ENCODE data around the gene IFT25. TPM values are rescaled to one million over a fixed set of nuclear protein-coding genes. Genes with fewer than 3 reads are reported as not detected.
"Not testable (repeated sequence)": the region's sequence is repeated elsewhere in the genome, so short reads cannot be mapped to it uniquely, and the experiment has no call there.

The IFT25 gene
- 35.5 TPM for polyA plus RNA-seq (2013, experiment 1 of 2; ENCODE audit: insufficient read length)
- polyA plus RNA-seq (2013, experiment 2 of 2; ENCODE audit: insufficient read length): 38.7 TPM

- peak; percentile 97 for DNase-seq
These were observed at the start of gene IFT25 for GRCh38 chr1:53945433-53946251. Gene IFT25, minus strand, starts transcription at chr1:53945699. Its CDS starts 5,617 bp downstream, at chr1:53940082.

GRCh38 chr1:53994516-53994915 is 49.0 kb upstream of the IFT25 start:
- DNase-seq: not testable (repeated sequence)

- no peak for DNase-seq
These were observed 46.8 kb upstream of the IFT25 start for GRCh38 chr1:53992085-53992874.

- DNase-seq: no peak
These were observed 42.4 kb upstream of the IFT25 start for GRCh38 chr1:53987880-53988279.

DNA sequence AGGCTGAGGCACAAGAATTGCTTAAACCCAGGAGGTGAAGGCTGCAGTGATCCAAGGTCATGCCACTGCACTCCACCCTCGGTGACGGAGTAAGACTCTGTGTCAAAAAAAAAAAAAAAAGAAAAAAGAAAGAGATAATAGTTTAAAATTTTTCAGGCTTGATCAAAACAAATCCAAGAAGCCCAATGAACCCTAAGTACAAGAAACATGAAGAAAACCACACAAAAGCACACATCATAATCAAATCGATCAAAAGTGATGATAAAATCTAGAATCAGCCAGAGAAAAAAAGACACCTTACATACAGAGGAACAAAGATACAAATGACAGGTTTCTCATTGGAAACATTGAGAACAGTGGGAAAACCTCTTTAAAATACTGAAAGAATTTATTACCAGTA is 41.0 kb upstream of the IFT25 start:
- DNase-seq: no peak

DNA sequence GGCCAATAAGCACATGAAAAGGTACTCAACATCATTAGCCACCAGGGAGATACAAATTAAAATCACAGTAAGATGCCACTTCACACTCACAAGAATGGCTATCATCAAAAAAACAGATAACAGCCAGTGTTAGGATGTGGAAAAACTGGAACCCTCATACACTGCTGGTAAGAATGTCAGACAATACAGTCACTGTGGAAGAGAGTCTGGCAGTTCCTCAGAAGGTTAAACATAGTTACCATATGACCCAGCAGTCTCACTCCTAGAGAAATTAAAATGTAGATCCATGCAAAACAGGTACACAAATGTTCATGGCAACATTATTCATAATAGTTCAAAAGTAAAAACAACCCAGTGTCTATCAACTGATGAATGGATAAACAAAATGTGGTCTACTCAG is 39.2 kb upstream of the IFT25 start:
- no peak for DNase-seq

DNA sequence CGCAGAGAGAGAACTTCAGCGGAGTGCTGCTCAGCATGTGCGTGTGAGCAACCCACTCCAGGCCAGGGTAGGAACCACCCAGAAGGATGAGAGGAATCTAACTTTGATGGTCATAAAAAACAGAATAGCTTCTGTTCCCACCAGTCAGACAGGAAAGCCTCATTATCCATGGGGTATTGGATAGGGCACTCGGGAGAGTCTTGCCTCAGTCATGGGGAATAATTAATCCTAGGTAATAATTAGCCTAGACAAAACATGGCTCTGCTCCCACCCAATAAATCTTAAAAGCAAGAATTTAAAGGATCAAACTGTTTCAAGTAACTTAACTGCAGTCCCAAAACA is 37.2 kb upstream of the IFT25 start:
- DNase-seq: no peak

DNA sequence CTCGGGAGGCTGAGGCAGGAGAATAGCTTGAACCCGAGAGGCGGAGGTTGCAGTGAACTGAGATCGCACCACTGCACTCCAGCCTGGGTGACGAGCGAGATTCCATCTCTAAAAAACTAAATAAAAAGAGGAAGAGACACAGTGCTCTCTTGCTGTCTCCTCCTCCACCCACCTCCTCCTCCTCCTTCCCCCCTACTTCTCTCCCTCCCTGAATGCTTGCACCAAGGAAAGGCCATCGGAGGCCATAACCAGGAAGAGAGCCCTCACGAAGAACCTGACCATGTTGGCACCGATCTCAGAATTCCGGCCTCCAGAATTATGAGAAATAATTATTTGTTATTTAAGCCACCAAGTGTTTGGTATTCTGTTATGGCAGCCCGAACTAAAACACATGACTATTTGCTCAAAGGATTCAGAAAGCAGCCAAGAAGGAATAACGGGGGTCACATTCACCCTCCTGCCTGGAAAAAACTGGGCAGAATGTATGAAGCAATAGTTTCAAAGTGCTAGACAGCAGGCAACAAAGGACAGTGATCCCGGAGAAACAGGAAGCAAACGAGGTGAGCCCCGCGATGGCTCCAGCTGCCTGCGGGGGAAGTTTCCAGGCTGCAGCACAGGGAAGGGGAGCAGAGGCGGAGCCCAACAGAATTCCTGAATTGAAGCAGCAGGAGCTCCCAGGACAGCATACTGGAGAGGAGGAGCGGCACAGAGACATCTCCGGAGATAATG is 36.7 kb upstream of the IFT25 start:
- DNase-seq: peak; percentile 60

DNA sequence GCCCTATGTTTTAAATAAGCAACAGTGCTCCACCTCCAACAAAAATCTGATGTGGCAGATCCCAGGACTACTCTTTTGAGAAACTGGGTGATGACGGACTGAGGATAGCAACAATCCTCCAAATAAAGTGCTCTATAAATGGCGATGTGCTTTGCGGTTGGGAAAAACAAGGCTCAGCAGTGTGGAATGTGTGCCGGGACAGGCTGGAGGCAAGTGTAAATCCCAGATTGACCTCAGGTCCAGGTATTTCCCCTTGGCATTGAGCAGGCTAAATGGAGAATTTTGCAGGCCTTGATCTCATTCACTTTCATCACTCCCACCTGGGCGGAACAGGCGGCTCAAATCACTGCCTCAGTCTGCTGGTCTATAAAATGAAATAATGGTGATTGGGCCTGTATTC is 35.7 kb upstream of the IFT25 start:
- no peak for DNase-seq

GRCh38 chr1:53979712-53980450 is 34.4 kb upstream of the IFT25 start:
- no peak for DNase-seq

GRCh38 chr1:53975861-53976260 is 30.4 kb upstream of the IFT25 start:
- no peak for DNase-seq

DNA sequence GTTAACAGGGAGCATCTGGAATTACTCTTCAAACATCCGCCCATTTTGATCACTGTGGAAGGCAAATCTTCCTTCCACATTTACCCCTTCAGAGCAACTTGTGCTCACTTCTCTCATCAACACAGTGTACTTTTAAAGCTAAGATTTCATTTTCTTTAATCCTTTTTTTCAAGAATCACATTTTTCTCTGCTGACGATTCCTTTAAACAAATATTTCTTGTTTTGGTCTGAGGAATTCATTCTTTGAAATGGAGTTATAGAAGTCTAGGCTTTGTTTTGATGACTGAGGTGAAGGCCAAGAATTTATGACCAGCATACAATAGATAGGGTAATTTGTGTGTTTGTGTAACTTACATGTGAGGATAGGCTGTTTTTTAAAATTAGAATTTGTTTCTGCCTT is 26.2 kb upstream of the IFT25 start:
- no peak for DNase-seq

DNA sequence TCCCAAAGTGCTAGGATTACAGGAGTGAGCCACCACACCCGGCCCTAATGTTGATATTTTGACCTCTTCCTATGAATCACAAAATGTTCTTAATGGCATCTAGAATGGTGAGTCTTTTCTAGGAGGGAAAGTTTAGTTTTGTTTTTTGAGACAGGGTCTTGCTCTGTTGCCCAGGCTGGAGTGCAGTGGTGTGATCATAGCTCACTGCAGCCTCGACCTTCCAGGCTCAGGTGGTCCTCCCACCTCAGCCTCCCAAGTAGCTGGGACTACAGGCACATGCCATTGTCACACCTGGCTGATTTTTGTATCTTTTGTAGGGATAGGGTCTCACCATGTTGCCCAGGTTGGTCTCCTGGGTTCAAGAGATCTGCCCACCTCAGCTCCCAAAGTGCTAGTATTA is 23.8 kb upstream of the IFT25 start:
- DNase-seq: not testable (repeated sequence)

- DNase-seq: no peak
These were observed 22.6 kb upstream of the IFT25 start for GRCh38 chr1:53968125-53968513.

GRCh38 chr1:53967409-53968124 is 22.1 kb upstream of the IFT25 start:
- DNase-seq: no peak

- DNase-seq: no peak
These were observed 21.3 kb upstream of the IFT25 start for GRCh38 chr1:53966794-53967193.

GRCh38 chr1:53964109-53964508 is 18.6 kb upstream of the IFT25 start:
- no peak for DNase-seq

DNA sequence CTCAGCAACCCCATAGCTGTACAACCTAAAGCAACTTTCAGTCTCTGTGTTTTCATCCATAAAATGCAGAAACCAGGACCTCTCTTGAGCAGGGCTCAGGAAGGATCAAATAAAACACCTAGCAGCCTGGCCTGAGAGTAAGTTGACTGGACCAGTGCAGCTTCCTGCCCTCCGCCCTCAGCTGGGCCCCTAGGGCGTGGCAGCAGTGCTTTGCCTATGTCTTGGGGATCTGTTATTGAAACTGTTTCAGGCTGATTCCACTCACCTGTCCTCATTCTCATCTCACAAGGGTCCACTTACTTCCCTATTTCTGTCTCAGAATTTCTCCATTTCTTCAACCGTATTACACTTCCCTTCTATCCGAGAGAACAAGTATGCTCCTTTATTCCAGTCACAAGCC is 18.0 kb upstream of the IFT25 start:
- DNase-seq: no peak

GRCh38 chr1:53962395-53962794 is 16.9 kb upstream of the IFT25 start:
- no peak for DNase-seq

- peak; percentile 38 for DNase-seq
These were observed 14.3 kb upstream of the IFT25 start for GRCh38 chr1:53959664-53960250.

DNA sequence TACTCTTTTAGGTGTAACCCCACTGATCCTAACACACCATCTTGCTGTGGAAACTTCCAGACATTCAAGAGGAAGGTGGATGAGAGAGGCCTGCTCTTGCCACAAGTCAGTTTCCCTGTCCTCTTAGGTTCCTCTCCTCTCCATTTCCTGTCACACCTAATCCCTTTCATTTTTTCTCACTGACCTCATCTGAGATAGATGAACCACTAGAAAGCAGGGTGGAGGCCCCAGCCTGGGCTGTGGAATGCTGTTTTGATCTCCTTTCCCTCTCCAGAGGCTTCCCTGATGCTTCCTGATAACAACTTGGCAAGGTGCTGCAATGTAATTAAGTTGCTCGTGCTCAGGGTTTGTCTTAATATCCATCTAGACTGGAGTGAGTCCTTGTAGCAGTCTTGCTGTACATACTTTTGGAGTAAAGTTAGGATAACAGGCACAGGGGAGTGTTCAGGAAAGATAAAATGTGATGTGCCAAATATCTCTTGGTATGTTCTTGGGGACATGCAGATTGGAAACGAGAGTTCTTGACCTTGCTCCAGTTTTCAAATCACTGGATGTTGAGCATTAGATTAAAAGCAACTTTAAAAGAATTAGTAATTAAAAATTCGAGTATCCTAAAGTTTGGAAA is 11.8 kb upstream of the IFT25 start:
- peak; percentile 37 for DNase-seq
